Skeletal muscle tissue (tissue), 4 donors: Measurements from ENCODE around the gene OR51B4. TPM values are rescaled to one million over a fixed set of nuclear protein-coding genes. Genes with fewer than 3 reads are reported as not detected.
"Not testable (repeated sequence)": the region's sequence is repeated elsewhere in the genome, so short reads cannot be mapped to it uniquely, and the experiment has no call there.

ENCODE experiments used
- H3K27ac ChIP-seq: one replicate; pipeline ENCODE4 v1.7.0; 2013; ENCODE audit warnings: mild to moderate bottlenecking, low read depth, low read length, inconsistent platforms
- H3K27me3 ChIP-seq, 3 donors: one replicate each; pipeline ENCODE4 v1.7.0; 2013; ENCODE audit warnings: low read length in 3 of 3; ENCODE audit not compliant: control insufficient read depth in 3 of 3, insufficient read depth in 3 of 3
- H3K36me3 ChIP-seq, 3 donors: one replicate each; pipeline ENCODE4 v1.7.0; 2013; ENCODE audit warnings: low read length in 3 of 3; ENCODE audit not compliant: control insufficient read depth in 3 of 3, insufficient read depth in 3 of 3
- H3K4me1 ChIP-seq, 3 donors: one replicate each; pipeline ENCODE4 v1.7.0; 2013; ENCODE audit warnings: low read length in 3 of 3, mild to moderate bottlenecking in 3 of 3; ENCODE audit not compliant: control insufficient read depth in 3 of 3, insufficient read depth in 3 of 3
- H3K4me3 ChIP-seq, 3 donors: one replicate each; pipeline ENCODE4 v1.7.0; 2013; ENCODE audit warnings: low read length in 3 of 3
- H3K9ac ChIP-seq, 3 donors: one replicate each; pipeline ENCODE4 v1.7.0; 2013; ENCODE audit warnings: low read length in 3 of 3, mild to moderate bottlenecking in 3 of 3, moderate library complexity in 2 of 3, low read depth in 1 of 3
- H3K9me3 ChIP-seq, 3 donors: one replicate each; pipeline ENCODE4 v1.7.0; 2013; ENCODE audit warnings: low read length in 3 of 3; ENCODE audit not compliant: control insufficient read depth in 3 of 3
- total RNA-seq: library from RNA; depleted of rRNA; stranded (reverse); fragments of >200 nt; gene quantifications from one replicate; pipeline ENCODE4 v1.2.3, GENCODE V29; 2014
- donor health status: Osteomylitis.

Gene OR51B4
- total RNA-seq, 1 donor from 2014 or later = 0.52 TPM

GRCh38 chr11:5335170-5335569, 33.4 kb upstream of the OR51B4 start:
- no peak overlapping the region for H3K27ac ChIP-seq

GRCh38 chr11:5324197-5324596, 22.5 kb upstream of the OR51B4 start, which contains the start of gene OR51B2:
Gene OR51B2 (minus strand): TSS chr11:5324297. CDS start chr11:5324297, 0 bp downstream.
- Histone ChIP-seq H3K36me3 (no peaks in the 10 kb centered on the region), H3K9ac (no peak within 1 kb of the TSS), H3K27me3 (no peaks in the 10 kb centered on the region), H3K4me3 (no peak within 1 kb of the TSS), H3K4me1 (no peaks in the 10 kb centered on the region), H3K9me3 (no peaks in the 10 kb centered on the region), H3K27ac (no peak within 1 kb of the TSS)

More at GRCh38 chr11:5335170-5335569, 33.4 kb upstream of the OR51B4 start:
- no peaks in the 10 kb centered on the region for H3K36me3 ChIP-seq
- H3K4me1 ChIP-seq = no peaks in the 10 kb centered on the region
- no peaks in the 10 kb centered on the region for H3K27me3 ChIP-seq
- H3K4me3 ChIP-seq = no peak overlapping the region
- no peak overlapping the region for H3K9ac ChIP-seq
- no peaks in the 10 kb centered on the region for H3K9me3 ChIP-seq

- H3K4me3 ChIP-seq = no peak overlapping the region
- no peak overlapping the region for H3K9ac ChIP-seq
- no peaks in the 10 kb centered on the region for H3K27me3 ChIP-seq
- H3K27ac ChIP-seq = no peak overlapping the region
- H3K9me3 ChIP-seq = no peaks in the 10 kb centered on the region
- no peaks in the 10 kb centered on the region for H3K4me1 ChIP-seq
- H3K36me3 ChIP-seq = no peaks in the 10 kb centered on the region
These were observed 15.5 kb upstream of the OR51B4 start for GRCh38 chr11:5317292-5317691.

- H3K27me3 ChIP-seq, H3K4me1 ChIP-seq, H3K36me3 ChIP-seq, H3K27ac ChIP-seq, H3K4me3 ChIP-seq, H3K9me3 ChIP-seq, H3K9ac ChIP-seq: not testable (repeated sequence)
These were observed 11.7 kb upstream of the OR51B4 start for GRCh38 chr11:5313326-5314023.

- H3K27me3 ChIP-seq = no peaks in the 10 kb centered on the region
- H3K9ac ChIP-seq = no peak overlapping the region
- no peaks in the 10 kb centered on the region for H3K4me1 ChIP-seq
- H3K9me3 ChIP-seq = no peaks in the 10 kb centered on the region
- no peak overlapping the region for H3K4me3 ChIP-seq
- no peak overlapping the region for H3K27ac ChIP-seq
- no peaks in the 10 kb centered on the region for H3K36me3 ChIP-seq
These were observed 8.7 kb upstream of the OR51B4 start for GRCh38 chr11:5310423-5310822.

GRCh38 chr11:5307256-5308019, 5.7 kb upstream of the OR51B4 start:
- no peak overlapping the region for H3K9ac ChIP-seq
- H3K27me3 ChIP-seq = no peaks in the 10 kb centered on the region
- no peak overlapping the region for H3K27ac ChIP-seq
- no peaks in the 10 kb centered on the region for H3K36me3 ChIP-seq
- no peaks in the 10 kb centered on the region for H3K9me3 ChIP-seq
- H3K4me3 ChIP-seq = no peak overlapping the region
- no peaks in the 10 kb centered on the region for H3K4me1 ChIP-seq

GRCh38 chr11:5304046-5304445, 2.3 kb upstream of the OR51B4 start:
- Histone ChIP-seq H3K4me1 (no peaks in the 10 kb centered on the region), H3K36me3 (no peaks in the 10 kb centered on the region), H3K27ac (no peak overlapping the region), H3K9ac (no peak overlapping the region), H3K27me3 (no peaks in the 10 kb centered on the region), H3K4me3 (no peak overlapping the region), H3K9me3 (no peaks in the 10 kb centered on the region)

- Histone ChIP-seq H3K4me1 (no peaks in the 10 kb centered on the region), H3K9ac (no peak overlapping the region), H3K9me3 (no peaks in the 10 kb centered on the region), H3K4me3 (no peak overlapping the region), H3K27me3 (no peaks in the 10 kb centered on the region), H3K36me3 (no peaks in the 10 kb centered on the region), H3K27ac (no peak overlapping the region)
These were observed 1.9 kb upstream of the OR51B4 start for GRCh38 chr11:5303626-5304025.

DNA sequence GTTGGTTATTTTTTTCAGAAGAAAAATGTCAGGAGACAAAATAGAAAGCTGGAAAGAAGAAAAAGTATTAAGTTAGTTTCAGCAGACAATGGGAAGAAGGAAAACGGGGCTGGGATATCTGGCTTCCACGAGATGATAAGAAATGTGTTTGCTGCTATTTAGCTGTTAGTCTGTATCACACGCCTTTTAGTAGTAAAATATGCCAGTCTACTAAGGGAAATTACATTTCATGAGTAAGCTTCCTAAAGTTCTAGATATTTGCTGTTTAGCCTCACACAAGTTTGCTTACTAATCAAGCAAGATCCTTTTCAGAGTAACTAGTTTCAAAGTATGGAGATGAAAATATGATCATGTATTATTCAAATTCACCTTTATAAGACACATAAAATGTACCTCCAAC, 1.5 kb downstream of the OR51B4 start:
- H3K27me3 ChIP-seq = no peaks in the 10 kb centered on the region
- no peaks in the 10 kb centered on the region for H3K4me1 ChIP-seq
- no peak overlapping the region for H3K9ac ChIP-seq
- H3K36me3 ChIP-seq = no peaks in the 10 kb centered on the region
- H3K9me3 ChIP-seq = no peaks in the 10 kb centered on the region
- H3K4me3 ChIP-seq = no peak overlapping the region
- H3K27ac ChIP-seq = no peak overlapping the region

DNA sequence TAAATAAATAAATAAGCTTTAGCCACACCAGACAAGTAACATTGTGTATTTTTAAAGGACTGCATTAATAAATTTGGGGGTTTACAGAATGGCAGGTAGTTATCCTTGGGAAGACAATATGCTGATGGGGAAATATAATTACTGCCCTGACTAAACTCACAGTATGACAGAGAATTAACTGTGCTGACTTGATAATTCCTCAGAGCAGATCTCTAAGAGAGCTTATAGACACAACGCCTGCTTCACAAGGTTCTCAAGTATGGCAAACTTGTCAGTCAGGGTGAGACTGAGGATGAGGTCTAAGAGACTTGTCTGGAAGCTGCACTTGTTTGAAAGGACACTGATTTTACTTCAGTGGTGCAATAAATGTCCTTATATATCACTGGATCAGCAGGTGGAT, 3.3 kb downstream of the OR51B4 start:
- H3K4me3 ChIP-seq = no peak overlapping the region
- H3K4me1 ChIP-seq = no peaks in the 10 kb centered on the region
- H3K9me3 ChIP-seq = no peaks in the 10 kb centered on the region
- no peaks in the 10 kb centered on the region for H3K36me3 ChIP-seq
- H3K9ac ChIP-seq = no peak overlapping the region
- no peak overlapping the region for H3K27ac ChIP-seq
- H3K27me3 ChIP-seq = no peaks in the 10 kb centered on the region
